HG03565 (cell line): ENCODE data around the gene MIA.
"Not testable (repeated sequence)": the region's sequence is repeated elsewhere in the genome, so short reads cannot be mapped to it uniquely, and the experiment has no call there.

Source experiments
- ATAC-seq: cut with Tn5 transposase; IDR thresholded peaks from one replicate; pipeline ENCODE4 v1.9.1; 2021; ENCODE audit warnings: mild to moderate bottlenecking, moderate library complexity; ENCODE audit not compliant: unreplicated experiment

MIA gene

GRCh38 chr19:40818480-40819399, 43.4 kb downstream of the MIA start:
- not testable (repeated sequence) for ATAC-seq

- ATAC-seq = not testable (repeated sequence)
These were observed 44.3 kb downstream of the MIA start for GRCh38 chr19:40819479-40820234.

DNA sequence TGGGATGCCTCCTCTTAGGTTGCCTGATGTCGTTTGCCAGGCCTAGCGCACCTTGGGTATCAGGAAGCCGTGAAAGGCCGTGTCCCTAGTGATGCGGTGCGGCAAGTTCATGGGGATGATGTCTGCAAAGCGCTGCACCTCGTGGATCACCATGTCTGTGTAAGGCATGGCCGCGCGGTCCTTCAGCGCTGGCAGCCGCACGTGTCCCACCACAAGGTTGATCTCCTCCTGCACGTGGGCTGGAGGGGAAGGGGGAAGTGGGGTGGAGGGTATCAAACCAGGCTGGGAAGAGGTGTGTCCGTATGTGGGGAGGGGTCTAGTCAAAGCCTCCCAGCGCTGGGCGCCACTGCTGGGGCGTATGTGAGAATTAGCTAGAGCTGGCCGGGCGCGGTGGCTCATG, 46.8 kb downstream of the MIA start:
- ATAC-seq = no peak

DNA sequence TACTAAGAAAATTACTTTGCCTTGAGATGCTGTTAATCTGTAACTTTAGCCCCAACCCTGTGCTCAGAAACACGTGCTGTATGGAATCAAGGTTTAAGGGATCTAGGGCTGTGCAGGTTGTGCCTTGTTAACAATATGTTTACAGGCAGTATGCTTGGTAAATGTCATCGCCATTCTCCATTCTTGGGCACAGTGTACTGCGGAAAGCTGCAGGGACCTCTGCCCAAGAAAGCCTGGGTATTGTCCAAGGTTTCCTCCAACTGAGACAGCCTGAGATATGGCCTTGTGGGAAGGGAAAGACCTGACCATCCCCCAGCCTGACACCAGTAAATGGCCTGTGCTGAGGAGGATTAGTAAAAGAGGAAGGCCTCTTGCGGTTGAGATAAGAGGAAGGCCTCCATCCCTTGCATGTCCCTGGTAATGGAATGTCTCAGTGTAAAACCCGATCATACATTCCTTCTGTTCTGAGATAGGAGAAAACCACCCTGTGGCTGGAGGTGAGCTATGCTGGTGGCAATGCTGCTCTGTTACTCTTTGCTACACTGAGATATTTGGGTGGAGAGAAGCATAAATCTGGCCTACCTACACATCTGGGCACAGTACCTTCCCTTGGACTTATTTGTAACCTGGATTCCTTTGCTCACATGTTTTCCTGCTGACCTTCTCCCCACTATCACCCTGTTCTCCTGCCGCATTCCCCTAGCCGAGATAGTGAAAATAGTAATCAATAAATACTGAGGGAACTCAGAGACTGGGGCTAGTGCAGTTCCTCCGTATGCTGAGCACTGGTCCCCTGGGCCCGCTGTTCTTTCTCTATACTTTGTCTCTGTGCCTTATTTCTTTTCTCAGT, 47.6 kb downstream of the MIA start:
- not testable (repeated sequence) for ATAC-seq

- ATAC-seq = not testable (repeated sequence)
These were observed 49.6 kb downstream of the MIA start for GRCh38 chr19:40824916-40825315.

DNA sequence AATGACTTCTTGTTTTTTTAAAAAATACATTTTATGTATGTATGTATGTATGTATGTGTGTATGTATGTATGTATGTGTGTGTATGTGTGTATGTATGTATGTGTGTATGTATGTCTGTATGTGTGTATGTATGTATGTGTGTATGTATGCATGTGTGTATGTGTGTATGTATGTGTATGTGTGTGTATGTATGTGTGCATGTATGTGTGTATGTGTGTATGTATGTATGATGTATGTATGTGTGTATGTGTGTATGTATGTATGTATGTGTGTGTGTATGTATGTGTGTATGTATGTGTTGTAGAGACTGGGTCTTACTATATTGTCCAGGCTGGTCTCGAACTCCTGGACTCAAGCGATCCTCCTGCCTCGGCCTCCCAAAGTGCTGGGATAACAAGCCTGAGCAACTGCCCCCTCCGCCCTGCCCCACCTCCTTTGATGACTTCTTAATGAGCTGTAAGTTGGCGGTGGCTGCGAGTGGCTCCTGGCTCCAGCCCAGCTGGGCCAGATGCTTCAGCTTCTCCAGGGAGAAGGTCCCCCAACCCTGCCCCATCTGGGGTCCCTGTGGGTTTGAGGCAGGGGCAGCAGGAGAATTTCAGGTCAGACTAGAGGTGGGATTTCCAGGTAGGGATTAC, 50.3 kb downstream of the MIA start:
- not testable (repeated sequence) for ATAC-seq

GRCh38 chr19:40826312-40826698, 51.0 kb downstream of the MIA start:
- ATAC-seq = not testable (repeated sequence)

DNA sequence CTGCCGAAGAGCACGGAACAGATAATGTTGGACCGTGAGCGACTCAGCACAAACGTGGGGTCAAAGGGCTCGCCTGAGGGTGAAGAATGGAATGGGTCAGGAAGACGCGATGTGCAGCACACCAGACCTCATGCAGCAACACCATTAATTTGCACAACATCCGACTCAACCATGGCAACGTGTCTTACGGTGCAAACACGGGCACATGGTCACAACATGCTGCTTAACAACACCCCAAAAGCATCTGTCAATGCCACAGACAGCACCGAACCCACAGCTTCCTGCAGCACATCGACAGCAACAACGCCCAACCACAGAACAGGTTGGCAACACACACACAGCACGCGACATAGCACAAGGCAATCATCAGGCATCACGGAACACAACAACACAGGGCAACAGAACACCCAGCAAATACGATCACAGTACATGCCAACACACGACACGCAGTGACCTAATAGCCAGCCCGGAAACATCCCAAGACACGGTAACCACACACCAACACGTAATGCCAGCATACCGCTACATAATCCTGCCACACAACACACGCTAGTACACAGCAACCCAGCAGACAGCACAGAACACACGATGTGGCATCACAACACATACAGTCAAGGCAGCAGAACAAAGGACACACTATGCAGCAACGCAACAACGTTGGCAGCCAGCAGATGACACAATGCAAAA, 51.5 kb downstream of the MIA start:
- not testable (repeated sequence) for ATAC-seq
